EL (cell line): ENCODE results near the gene FOXP1.

ENCODE experiments used
- DNase-seq: peaks from one replicate; pipeline ENCODE4 v3.0.0-alpha.2; 2016

The FOXP1 gene

GRCh38 chr3:71288269-71288930, 295.1 kb downstream of the FOXP1 start:
- DNase-seq: peak; percentile 53

- DNase-seq: peak; percentile 64
Observed at GRCh38 chr3:71285086-71285485, 298.4 kb downstream of the FOXP1 start.

GRCh38 chr3:71282976-71283375, 300.6 kb downstream of the FOXP1 start:
- no peak for DNase-seq

- no peak for DNase-seq
Observed at GRCh38 chr3:71281280-71281679, 302.2 kb downstream of the FOXP1 start.

- DNase-seq: no peak
Observed at GRCh38 chr3:71277341-71277740, 306.2 kb downstream of the FOXP1 start.

GRCh38 chr3:71276531-71276930, 307.0 kb downstream of the FOXP1 start:
- no peak for DNase-seq

- DNase-seq: no peak
Observed at GRCh38 chr3:71273453-71273852, 310.1 kb downstream of the FOXP1 start.

GRCh38 chr3:71271596-71271995, 311.9 kb downstream of the FOXP1 start:
- DNase-seq: no peak

GRCh38 chr3:71269906-71270305, 313.6 kb downstream of the FOXP1 start:
- no peak for DNase-seq

- DNase-seq: no peak
Observed at GRCh38 chr3:71268462-71268999, 315.0 kb downstream of the FOXP1 start.

GRCh38 chr3:71266875-71267274, 316.7 kb downstream of the FOXP1 start:
- no peak for DNase-seq

GRCh38 chr3:71265365-71265915, 318.1 kb downstream of the FOXP1 start:
- DNase-seq: no peak

- no peak for DNase-seq
Observed at GRCh38 chr3:71264840-71265239, 318.7 kb downstream of the FOXP1 start.

GRCh38 chr3:71262364-71263265, 320.9 kb downstream of the FOXP1 start:
- DNase-seq: no peak

- DNase-seq: no peak
Observed at GRCh38 chr3:71260782-71261181, 322.7 kb downstream of the FOXP1 start.

GRCh38 chr3:71258526-71258925, 325.0 kb downstream of the FOXP1 start:
- DNase-seq: peak; percentile 8

GRCh38 chr3:71258116-71258515, 325.4 kb downstream of the FOXP1 start:
- peak; percentile 59 for DNase-seq

GRCh38 chr3:71255498-71255897, 328.0 kb downstream of the FOXP1 start:
- no peak for DNase-seq

GRCh38 chr3:71254281-71255057, 329.1 kb downstream of the FOXP1 start:
- DNase-seq: no peak

- no peak for DNase-seq
Observed at GRCh38 chr3:71253169-71253568, 330.4 kb downstream of the FOXP1 start.

- no peak for DNase-seq
Observed at GRCh38 chr3:71252466-71252865, 331.1 kb downstream of the FOXP1 start.

GRCh38 chr3:71251156-71251775, 332.3 kb downstream of the FOXP1 start:
- peak; percentile 88 for DNase-seq
